ENCODE measurements around the gene HEMK1. TPM values are rescaled to one million over a fixed set of nuclear protein-coding genes. Genes with fewer than 3 reads are reported as not detected.

Gene HEMK1
- 8.7 and 12.1 TPM in 2 replicates for total RNA-seq

GRCh38 chr3:50568947-50569749 lies at the start of gene HEMK1:
Gene HEMK1, plus strand, starts transcription at chr3:50569522. Its CDS starts 1,583 bp downstream, at chr3:50571105.

GRCh38 chr3:50567386-50568167 lies 1.7 kb upstream of the HEMK1 start, which contains the start of gene C3orf18:
Gene C3orf18, minus strand, starts transcription at chr3:50567747. Its CDS starts 2,048 bp downstream, at chr3:50565699.

GRCh38 chr3:50611464-50612233 lies 42.3 kb downstream of the HEMK1 start, which contains the start of gene CISH:
Gene CISH, minus strand, starts transcription at chr3:50611774. Its CDS starts 124 bp downstream, at chr3:50611650.

GRCh38 chr3:50617096-50617791 lies 47.9 kb downstream of the HEMK1 start, which contains the start of gene MAPKAPK3:
Gene MAPKAPK3, plus strand, starts transcription at chr3:50617151. Its CDS starts 415 bp downstream, at chr3:50617566.

Other genes starting within 250 kb of the HEMK1 start
- 62.7 and 75.0 TPM in 2 replicates for gene HYAL2, start 246.8 kb upstream of the HEMK1 start, total RNA-seq
- 8.4 and 9.5 TPM in 2 replicates for gene TUSC2, start 241.3 kb upstream of the HEMK1 start, total RNA-seq
- gene RASSF1, start 228.7 kb upstream of the HEMK1 start, total RNA-seq = 35.1 and 38.6 TPM in 2 replicates
- gene ZMYND10, start 223.8 kb upstream of the HEMK1 start, total RNA-seq = 1.3 and 1.4 TPM in 2 replicates
- 22.5 and 30.1 TPM in 2 replicates for gene NPRL2, start 218.7 kb upstream of the HEMK1 start, total RNA-seq
- gene CYB561D2, start 218.7 kb upstream of the HEMK1 start, total RNA-seq = 24.0 and 26.0 TPM in 2 replicates
- 29.2 and 32.9 TPM in 2 replicates for gene TMEM115, start 210.0 kb upstream of the HEMK1 start, total RNA-seq
- 0.09 and 0.16 TPM in 2 replicates for gene CACNA2D2, start 65.9 kb upstream of the HEMK1 start, total RNA-seq
- 19.4 and 23.2 TPM in 2 replicates for gene C3orf18, start 1.8 kb upstream of the HEMK1 start, total RNA-seq
- 0.77 and 0.95 TPM in 2 replicates for gene CISH, start 42.3 kb downstream of the HEMK1 start, total RNA-seq
- gene MAPKAPK3, start 47.6 kb downstream of the HEMK1 start, total RNA-seq = 22.5 and 32.2 TPM in 2 replicates
- gene DOCK3, start 105.4 kb downstream of the HEMK1 start, total RNA-seq = 0.09 and 0.16 TPM in 2 replicates